HG02870 (cell line): ENCODE data around the gene ISG15.
"Not testable (repeated sequence)": the region's sequence is repeated elsewhere in the genome, so short reads cannot be mapped to it uniquely, and the experiment has no call there.

Source experiments
- ATAC-seq: cut with Tn5 transposase; IDR thresholded peaks from one replicate; pipeline ENCODE4 v1.9.1; 2021; ENCODE audit warnings: mild to moderate bottlenecking, moderate library complexity; ENCODE audit not compliant: unreplicated experiment

ISG15 gene

GRCh38 chr1:1024771-1025699 is 11.7 kb downstream of the ISG15 start:
- ATAC-seq = no peak

DNA sequence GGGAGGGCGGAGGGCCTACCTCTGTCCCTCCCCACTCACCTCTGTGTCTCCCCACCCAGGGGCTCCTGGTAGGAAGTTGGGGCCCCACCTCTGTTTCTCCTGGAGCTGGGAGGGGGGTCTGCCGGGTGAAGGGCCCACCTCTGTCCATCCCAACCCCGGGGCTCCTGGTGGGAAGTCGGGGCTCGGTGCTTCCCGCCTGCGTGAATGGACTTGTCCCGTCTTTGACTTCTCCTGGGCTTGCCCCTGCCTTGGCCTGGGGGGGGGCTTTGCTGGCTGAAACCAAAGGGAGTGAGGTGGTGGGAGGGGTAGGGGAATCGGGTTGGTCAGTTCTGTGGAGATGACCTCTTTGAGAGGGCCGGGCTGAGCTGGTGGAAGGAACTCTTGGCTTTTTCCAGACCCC is 12.4 kb downstream of the ISG15 start:
- ATAC-seq = no peak

DNA sequence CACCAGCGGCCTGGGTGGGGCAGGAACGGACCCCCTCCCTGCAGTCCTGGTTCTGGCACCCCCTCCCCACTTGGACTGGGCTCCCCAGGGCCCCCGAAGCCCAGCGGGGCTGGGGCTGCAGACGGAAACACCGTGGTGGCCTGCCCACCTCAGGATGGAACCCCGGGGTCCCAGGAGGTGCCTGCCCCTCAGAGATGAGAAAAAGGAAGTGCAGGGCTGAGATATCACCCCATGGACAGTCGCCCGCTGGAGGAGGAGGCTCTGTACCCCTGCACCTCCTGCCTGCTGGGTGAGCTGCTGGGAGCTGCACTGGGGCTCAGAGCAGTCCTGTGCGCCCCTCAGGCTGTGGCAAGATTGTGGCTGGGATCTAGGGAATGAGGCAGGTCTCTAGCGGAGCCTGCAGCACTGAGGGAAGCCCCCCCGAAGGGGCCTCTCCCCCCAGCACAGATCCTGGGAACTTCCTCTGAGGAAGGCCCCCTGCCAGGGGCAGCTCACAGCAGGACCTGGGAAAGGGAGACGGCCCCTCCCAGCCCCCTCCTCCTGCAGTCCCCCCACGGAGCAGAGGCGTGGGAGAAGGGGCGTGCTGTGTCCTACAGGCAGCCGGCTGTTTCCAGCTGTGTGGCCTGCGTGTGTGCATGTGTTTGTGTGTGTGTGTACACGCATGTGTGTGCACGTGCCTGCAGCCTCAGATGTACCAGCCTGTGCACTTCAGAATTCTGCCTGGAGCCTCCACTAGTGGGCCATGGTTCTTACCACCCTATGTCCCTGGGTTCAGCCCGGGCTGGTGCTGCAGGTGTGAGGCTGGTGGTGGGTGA is 13.5 kb downstream of the ISG15 start:
- ATAC-seq = no peak

GRCh38 chr1:1027791-1028190 is 14.5 kb downstream of the ISG15 start:
- ATAC-seq = no peak

- ATAC-seq = not testable (repeated sequence)
Observed at GRCh38 chr1:1030867-1031658, 17.8 kb downstream of the ISG15 start.

DNA sequence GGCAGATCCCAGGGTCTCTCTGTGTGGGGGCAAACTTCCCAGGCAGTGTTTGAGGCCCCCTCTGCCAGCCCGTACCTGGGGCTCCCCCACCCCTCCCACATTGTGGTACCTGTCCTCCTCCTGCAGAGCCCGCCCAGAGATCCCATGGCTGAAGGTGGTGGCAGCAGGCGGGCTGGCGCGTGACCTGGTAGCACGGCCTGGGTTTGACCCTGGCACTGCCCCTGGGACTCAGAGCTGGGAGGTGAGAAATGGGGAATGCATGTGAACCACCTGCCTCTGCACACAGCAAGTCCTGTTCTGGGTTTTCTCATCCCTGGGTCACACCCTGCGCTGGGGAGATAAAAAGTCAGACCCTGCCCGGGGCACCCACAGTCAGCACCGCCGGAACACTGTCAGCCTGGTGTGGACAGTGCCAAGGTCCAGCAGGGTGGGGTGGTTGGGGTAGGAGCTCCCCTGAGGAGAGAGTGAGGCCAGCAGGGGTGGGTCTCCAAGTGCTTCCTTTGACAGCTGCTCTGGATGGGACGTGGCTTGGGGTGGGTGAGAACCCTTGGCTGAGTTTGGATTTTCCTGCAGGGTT is 18.4 kb downstream of the ISG15 start:
- no peak for ATAC-seq

DNA sequence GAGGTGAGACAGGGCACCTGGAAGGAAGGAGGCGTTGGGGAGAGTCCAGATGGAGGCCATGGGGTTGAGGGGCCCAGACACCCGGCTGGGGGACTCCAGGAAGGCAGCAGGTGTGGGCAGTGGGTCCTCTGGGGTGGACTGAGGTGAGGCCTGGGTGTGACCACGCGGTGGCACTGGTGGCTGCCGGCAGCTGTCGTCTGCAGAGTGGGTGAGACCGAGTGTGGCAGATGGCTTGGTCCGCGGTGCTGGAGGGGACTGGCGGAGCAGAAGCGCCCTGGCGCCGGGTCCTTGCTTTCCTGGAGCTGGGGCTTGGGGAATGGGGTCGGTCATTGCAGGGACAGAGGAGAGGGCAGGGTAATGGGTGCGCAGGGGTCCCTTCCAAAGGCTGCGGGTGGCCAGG is 19.1 kb downstream of the ISG15 start:
- no peak for ATAC-seq

GRCh38 chr1:1033009-1033587 is 19.8 kb downstream of the ISG15 start:
- ATAC-seq = peak; percentile 78

DNA sequence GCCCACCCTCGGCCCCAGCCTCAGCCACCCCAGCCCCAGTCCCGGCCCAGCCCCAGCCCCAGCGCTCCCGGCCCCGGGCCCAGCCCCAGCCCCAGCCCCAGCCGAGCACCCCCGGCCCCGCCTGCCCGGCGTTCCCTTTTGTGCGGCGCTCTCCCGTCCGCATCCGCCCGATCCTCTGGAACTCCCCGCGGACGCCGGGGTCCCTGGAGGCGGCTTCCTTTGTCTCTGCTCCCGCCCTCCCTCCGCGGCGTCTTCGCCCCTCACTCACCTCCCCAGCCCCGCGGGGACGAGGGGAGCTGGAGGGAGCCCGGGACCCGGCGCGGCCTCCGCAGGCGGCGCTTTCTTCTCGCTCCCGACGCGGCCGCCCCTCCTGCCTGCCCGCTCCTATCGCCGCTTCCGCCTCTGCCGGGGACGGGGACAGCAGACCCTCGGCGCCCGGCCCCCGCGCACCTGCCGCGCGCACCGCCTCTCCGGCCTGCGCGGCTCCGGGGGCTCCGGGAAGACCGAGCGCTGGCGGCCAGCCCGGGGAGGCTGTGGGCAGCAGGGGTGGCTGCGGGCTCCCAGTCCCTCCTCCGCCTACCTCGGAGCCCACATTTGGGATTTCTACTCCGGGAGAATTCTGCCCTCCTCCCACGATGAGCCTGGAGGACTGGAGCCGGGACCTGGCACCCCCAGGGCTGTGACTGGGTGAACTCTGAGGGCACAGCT is 20.6 kb downstream of the ISG15 start:
- ATAC-seq = no peak

DNA sequence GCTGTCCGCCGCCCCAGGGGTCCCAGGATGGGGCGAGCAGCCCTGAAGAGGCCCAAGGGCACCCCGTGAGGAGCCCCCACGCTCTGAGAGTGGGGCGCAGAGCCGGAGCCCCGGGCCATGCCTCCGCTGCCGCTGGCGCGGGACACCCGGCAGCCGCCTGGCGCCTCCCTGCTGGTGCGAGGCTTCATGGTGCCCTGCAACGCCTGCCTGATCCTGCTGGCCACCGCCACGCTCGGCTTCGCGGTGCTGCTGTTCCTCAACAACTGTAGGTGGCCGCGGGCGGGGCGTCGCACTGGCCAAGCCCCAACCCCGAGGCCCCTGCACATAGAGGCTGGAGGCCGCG is 21.1 kb downstream of the ISG15 start:
- no peak for ATAC-seq

DNA sequence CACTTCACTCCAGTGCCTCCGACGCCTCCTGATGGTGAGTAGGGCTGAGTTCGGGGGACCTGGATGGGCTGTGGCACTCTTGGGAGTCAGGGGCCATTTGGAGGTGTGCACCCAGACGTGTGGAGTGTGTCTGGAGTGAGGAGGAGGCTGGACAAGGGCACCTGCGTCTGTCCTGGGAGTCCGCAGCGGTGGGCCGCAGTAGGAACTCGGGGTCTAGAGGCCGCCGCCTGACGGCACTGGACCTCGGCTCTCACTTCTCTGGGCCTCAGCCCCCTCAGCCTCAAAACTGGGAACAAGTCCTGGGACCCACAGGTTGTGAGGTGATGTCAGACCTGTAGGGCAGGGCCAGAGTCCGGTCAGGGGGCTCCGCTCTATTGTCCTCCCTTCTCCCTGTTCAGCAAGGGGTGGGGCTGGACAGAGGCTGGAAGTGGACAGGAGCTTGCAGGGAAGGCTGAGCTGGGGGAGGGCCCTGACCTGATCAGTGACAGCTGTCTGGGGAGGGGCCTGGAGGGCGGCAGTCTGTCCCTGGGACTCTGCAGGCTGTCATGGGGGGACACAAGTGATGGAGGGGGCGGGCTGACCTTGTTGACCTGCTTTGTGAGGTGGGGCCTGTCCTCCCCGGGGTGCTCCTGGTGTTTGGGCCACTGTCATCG is 22.1 kb downstream of the ISG15 start:
- ATAC-seq = no peak

GRCh38 chr1:1037366-1038327 is 24.4 kb downstream of the ISG15 start:
- ATAC-seq = no peak

GRCh38 chr1:1038694-1039093 is 25.4 kb downstream of the ISG15 start:
- ATAC-seq = peak; percentile 50

GRCh38 chr1:1039145-1039910 is 26.0 kb downstream of the ISG15 start:
- ATAC-seq = no peak

GRCh38 chr1:1040004-1040991 is 27.0 kb downstream of the ISG15 start:
- ATAC-seq = no peak

DNA sequence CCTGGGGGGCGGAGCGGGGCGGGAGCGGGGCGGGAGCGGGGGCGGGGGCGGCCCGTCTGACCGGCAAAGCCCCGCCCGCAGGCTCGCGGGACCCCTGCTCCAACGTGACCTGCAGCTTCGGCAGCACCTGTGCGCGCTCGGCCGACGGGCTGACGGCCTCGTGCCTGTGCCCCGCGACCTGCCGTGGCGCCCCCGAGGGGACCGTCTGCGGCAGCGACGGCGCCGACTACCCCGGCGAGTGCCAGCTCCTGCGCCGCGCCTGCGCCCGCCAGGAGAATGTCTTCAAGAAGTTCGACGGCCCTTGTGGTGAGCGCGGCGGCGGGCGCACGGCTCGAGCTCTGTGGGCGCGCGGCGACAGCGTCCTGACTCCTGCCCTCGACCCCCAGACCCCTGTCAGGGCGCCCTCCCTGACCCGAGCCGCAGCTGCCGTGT is 27.8 kb downstream of the ISG15 start:
- no peak for ATAC-seq
